HG03571 (cell line): ENCODE measurements around the gene NUP43.
"Not testable (repeated sequence)": the region's sequence is repeated elsewhere in the genome, so short reads cannot be mapped to it uniquely, and the experiment has no call there.

Source experiments
- ATAC-seq: cut with Tn5 transposase; IDR thresholded peaks from one replicate; pipeline ENCODE4 v1.9.1; 2021; ENCODE audit not compliant: unreplicated experiment

Gene NUP43

DNA sequence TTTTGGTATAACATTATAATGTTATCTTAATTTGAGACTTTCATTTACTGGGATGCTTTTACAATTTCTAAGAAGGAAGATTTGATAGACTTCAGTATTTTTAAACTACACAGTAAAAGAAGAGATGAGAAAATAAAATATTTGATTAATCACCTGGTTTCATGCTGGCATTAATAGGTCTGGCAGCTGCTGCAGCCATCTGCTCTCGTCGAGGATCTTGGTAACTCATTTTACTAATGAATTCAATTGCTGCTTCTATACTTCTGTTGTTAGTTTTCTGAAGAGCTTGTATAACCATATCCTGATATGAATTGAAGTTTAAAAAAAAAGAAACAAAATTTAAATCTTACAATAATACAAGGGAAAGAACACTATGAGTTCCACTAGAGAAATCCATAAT is 51.4 kb downstream of the NUP43 start:
- no peak for ATAC-seq

DNA sequence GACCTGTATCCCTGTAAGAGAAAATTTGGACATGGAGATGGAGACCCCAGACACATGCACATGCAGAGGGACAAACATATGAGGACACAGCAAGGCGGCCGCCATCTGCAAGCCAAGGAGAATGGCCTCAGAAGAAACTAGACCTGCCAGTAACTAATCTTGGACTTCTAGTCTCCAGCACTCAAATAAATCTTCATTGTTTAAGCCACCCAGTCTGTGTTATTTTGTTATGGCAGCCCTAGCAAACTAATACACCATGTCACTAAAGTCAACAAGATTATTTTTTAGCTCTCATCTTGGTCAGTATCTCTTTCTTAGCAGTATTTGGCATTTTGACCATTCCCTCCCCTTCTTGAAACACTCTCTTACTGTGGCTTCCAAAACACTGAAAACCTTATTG is 55.1 kb downstream of the NUP43 start:
- no peak for ATAC-seq

DNA sequence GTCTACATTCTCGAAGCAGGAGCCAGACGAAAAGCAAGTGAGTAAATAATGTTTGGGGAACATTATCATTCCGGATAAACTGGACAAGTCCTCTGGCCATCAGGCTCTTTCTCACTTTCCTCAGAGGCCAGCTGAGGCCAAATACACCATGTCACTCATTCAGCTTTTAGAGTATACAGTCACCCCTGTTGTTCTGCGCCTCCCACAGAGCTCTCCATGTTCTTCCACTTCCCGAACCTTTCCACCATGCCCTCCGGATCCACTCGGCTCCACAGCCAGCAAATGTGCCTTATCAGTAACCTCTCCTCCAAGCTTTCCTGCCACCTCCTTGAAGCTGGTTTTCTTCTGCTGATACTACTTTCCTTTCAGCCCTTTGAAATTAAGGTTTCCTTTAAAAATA is 60.1 kb downstream of the NUP43 start:
- ATAC-seq, result no peak

DNA sequence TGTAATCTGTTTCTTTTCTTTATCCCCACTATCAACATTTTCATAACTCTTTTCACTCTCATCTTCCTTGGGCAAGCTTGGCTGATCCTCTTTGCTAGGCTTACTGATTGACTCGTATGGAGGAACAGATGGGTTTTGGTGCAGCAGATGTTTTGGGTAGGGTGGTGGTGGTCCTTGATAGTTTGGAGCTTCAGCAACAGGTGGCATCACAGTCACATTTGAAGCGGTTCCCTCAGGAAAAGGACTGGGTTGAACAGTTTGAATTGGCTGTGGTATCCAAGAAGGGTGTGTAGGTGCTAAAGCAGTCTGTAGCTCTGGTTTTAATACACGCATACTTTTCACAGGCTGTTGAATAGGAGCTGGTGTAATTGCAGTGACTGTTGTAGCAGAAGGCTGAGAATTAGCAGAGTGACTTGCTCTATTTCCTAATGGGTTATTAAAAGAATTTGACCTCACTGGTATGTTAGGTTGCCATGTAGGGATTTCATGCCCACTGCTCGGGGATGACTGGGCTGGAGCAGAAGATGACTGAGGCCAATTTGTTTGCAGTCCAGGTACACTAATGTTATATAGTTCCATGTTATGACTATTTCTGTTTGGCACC is 63.0 kb downstream of the NUP43 start:
- no peak for ATAC-seq

DNA sequence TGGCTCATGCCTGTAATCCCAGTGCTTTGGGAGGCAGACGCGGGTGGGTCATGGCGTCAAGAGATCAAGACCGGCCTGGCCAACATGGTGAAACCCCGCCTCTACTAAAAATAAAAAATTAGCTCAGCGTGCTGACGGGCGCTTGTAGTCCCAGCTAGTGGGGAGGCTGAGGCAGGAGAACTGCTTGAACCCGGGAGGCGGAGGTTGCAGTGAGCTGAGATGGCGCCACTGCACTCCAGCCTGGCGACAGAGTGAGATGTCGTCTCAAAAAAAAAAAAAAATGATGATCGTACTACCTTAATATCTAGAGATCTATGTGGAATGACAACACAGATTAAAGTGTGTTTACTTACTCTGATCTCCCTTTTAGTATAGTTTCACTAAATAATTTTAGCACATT is 64.5 kb downstream of the NUP43 start:
- not testable (repeated sequence) for ATAC-seq

DNA sequence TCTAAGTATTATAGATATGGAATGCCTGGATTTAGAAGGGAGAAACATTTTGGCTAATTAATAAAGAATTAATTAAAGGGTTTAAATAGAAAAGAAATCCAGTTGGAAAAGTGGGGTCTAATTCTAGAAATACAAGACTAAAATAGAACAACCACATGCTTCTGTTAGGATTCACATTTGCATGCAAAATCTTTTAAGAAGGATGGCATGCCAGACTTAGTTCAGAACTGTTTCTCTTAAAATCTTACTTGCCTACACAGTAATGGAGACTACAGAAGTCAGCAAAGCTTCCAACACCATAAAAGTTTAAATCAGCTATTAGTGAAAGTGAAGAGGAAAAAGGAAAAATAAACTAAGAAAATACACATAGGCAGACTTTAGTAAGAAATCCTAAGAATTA is 65.1 kb downstream of the NUP43 start:
- no peak for ATAC-seq

DNA sequence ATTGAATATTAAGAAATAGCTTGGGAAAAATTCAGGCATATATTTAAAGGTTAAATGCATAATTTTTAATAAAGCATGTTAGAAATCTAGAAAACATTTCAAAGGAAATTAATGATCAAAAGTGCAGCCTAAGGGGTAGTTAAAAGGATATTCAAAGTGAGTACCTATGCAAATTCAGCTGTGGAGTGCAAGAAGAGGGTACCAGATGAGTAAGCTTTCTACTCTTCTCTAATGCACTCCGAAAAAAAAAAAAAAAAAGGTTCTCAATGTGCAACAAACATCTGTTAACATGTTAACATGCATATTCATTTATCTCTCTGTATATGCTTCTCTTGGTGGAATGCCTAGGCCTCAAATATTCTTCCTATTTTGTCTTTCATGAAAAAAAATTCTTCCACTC is 65.8 kb downstream of the NUP43 start:
- no peak for ATAC-seq
